ENCODE data around the gene DRC7. TPM values are rescaled to one million over a fixed set of nuclear protein-coding genes. Genes with fewer than 3 reads are reported as not detected.

DRC7 gene
- total and polyA plus RNA-seq, 9 of the 15 experiments (the other 6 are each of a cell fraction or from before 2014, with no cell fraction given), result 0.04 to 0.33 (median 0.12) TPM; not detected in 3

DNA sequence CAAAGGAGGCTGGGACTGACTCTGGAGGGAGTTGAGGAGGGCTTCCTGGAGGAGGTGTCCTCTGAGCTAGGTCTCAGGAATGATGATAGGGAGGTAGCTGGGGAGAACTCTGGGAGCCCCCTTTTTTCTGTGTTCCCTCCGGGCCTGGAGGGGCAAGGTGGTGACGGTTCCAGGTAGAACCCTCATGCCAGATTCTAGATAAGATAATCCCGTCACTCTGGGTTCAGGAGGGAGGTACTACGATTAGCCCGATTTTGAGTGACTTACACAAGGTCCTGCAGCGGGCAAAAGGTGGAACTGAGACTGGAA lies 45.2 kb upstream of the DRC7 start:
- 9% methylated on average over 5 of the region's 6 CpGs for WGBS (ENCODE audit: insufficient coverage, low coverage, missing lambda C conversion rate)
- in situ Hi-C loops (cut with MboI), result loop anchor here (5.0 kb wide), 1 partner anchor 62 kb away; no protein-coding TSS in a partner anchor
- H3K9me3 ChIP-seq (replicated peaks; ENCODE audit: control insufficient read depth, insufficient read depth, low read depth, low read length), result peaks cover 3% of the 10 kb centered on the region
- no peaks in the 10 kb centered on the region for H3K9me1 ChIP-seq (ENCODE audit: control insufficient read depth, insufficient read depth, low read length)
- no peak for DNase-seq (ENCODE audit: extremely low read depth in 1 of 4, low spot score in 3 of 4)
- peaks cover 0 to 4% of the 10 kb centered on the region in 2 experiments; a peak in 2 of 5 replicates for H3K27me3 ChIP-seq (ENCODE audit: control insufficient read depth in 2 of 2, insufficient read depth in 2 of 2, low read length in 2 of 2)
- intact Hi-C loops (cut with micrococcal nuclease), result loop anchor here (1.0 to 10.0 kb wide), 7 partner anchors 49 to 347 kb away; partner anchors contain the start of gene KATNB1
- H3K4me2 ChIP-seq (ENCODE audit: insufficient read depth, low read length), result no peak overlapping the region
- no peak overlapping the region for H3K9ac ChIP-seq (ENCODE audit: insufficient read depth in 1 of 2, low read depth in 2 of 2, low read length in 2 of 2)
- BruUV-seq (replicated peaks), result no TSS peak
- no peak overlapping the region for H3K27ac ChIP-seq (ENCODE audit: extremely low read depth, low read depth, low read length)
- H2AFZ ChIP-seq (ENCODE audit: low read depth, low read length), result no peak overlapping the region
- no peaks in the 10 kb centered on the region for H3K79me2 ChIP-seq (ENCODE audit: control insufficient read depth, insufficient read depth, low read length)
- H4K20me1 ChIP-seq (replicated peaks; ENCODE audit: control insufficient read depth, insufficient read depth, low read length), result peaks cover 7% of the 10 kb centered on the region; the same call in 1 of the 2 replicates
- H3K4me3 ChIP-seq, result no peak overlapping the region
- POLR2A ChIA-PET, result interaction anchor here (0.7 kb wide), 1 partner anchor 66 kb away, joined by 3 read pairs; no protein-coding TSS in a partner anchor
- TF ChIP-seq RFX7 (CRISPR knock-in tag; IDR thresholded peaks at IDR 0.05) (no peak), CXXC5 (CRISPR knock-in tag; IDR thresholded peaks at IDR 0.05) (0 out of 2 replicates have a peak, but pooled peaks have one; percentile 2), BCOR (IDR thresholded peaks at IDR 0.05) (peak; percentile 89), NFIC (IDR thresholded peaks at IDR 0.05) (0 out of 2 replicates have a peak, but pooled peaks have one; percentile 1), FOXA1 (IDR thresholded peaks at IDR 0.05; ENCODE audit: borderline replicate concordance) (no peak), LCOR (CRISPR knock-in tag; IDR thresholded peaks at IDR 0.05) (peak; percentile 51), GABPB1 (CRISPR knock-in tag; IDR thresholded peaks at IDR 0.05) (peak; percentile 48; the same call in 1 of the 2 replicates), ZEB2 (IDR thresholded peaks at IDR 0.05) (0 out of 2 replicates have a peak, but pooled peaks have one; percentile 44), KDM1A (IDR thresholded peaks at IDR 0.05) (peak in 1 of 2 experiments; percentile 70; a peak in 3 of 4 replicates), MCM3 (IDR thresholded peaks at IDR 0.05) (no peak), ZFP36 (IDR thresholded peaks at IDR 0.05; ENCODE audit: low read depth, low read length, partially characterized antibody) (peak; percentile 99), ZNF436 (CRISPR knock-in tag; IDR thresholded peaks at IDR 0.05) (peak; percentile 95), PTBP1 (IDR thresholded peaks at IDR 0.05; ENCODE audit: low read depth, low read length) (0 out of 2 replicates have a peak, but pooled peaks have one; percentile 61), ZNF184 (CRISPR knock-in tag; IDR thresholded peaks at IDR 0.05) (no peak), PRMT5 (CRISPR knock-in tag; IDR thresholded peaks at IDR 0.05) (no peak), RBM25 (IDR thresholded peaks at IDR 0.05; ENCODE audit: low read depth, low read length, severe bottlenecking) (peak; percentile 54)
- TF ChIP-seq, protein P1, sequence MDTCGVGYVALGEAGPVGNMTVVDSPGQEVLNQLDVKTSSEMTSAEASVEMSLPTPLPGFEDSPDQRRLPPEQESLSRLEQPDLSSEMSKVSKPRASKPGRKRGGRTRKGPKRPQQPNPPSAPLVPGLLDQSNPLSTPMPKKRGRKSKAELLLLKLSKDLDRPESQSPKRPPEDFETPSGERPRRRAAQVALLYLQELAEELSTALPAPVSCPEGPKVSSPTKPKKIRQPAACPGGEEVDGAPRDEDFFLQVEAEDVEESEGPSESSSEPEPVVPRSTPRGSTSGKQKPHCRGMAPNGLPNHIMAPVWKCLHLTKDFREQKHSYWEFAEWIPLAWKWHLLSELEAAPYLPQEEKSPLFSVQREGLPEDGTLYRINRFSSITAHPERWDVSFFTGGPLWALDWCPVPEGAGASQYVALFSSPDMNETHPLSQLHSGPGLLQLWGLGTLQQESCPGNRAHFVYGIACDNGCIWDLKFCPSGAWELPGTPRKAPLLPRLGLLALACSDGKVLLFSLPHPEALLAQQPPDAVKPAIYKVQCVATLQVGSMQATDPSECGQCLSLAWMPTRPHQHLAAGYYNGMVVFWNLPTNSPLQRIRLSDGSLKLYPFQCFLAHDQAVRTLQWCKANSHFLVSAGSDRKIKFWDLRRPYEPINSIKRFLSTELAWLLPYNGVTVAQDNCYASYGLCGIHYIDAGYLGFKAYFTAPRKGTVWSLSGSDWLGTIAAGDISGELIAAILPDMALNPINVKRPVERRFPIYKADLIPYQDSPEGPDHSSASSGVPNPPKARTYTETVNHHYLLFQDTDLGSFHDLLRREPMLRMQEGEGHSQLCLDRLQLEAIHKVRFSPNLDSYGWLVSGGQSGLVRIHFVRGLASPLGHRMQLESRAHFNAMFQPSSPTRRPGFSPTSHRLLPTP (IDR thresholded peaks at IDR 0.05; ENCODE audit: borderline replicate concordance, extremely low read depth, insufficient read length), result peak; percentile 57
- H3K4me1 ChIP-seq (replicated peaks in 1 of 2; ENCODE audit: control insufficient read depth in 2 of 2, insufficient read depth in 2 of 2, low read length in 2 of 2), result peaks cover 0 to 17% of the 10 kb centered on the region in 2 experiments; a peak in 2 of 5 replicates
- no peaks in the 10 kb centered on the region for H3K36me3 ChIP-seq (ENCODE audit: control insufficient read depth, insufficient read depth, low read length)
- no peak for ATAC-seq
- CTCF ChIA-PET (ENCODE audit: low intra/inter-chr PET ratio), result interaction anchor here (0.6 to 4.4 kb wide), 14 partner anchors 22 to 214 kb away, joined by 3 to 65 read pairs (median 4); partner anchors contain the start of gene KATNB1
- FAIRE-seq, result no peak
